ENCODE results near the gene CENPV.

The CENPV gene

GRCh38 chr17:16363749-16364536 lies 10.7 kb upstream of the CENPV start:
- peak; percentile 49 for DNase-seq

- no peak for DNase-seq
Observed at GRCh38 chr17:16361874-16362273, 8.6 kb upstream of the CENPV start.

GRCh38 chr17:16358394-16358793 lies 5.1 kb upstream of the CENPV start:
- no peak for DNase-seq

- DNase-seq = no peak
Observed at GRCh38 chr17:16354585-16354984, 1.3 kb upstream of the CENPV start.

GRCh38 chr17:16352667-16353316 lies 477 bp downstream of the CENPV start:
- peak; percentile 90 for DNase-seq

- DNase-seq = no peak
Observed at GRCh38 chr17:16352303-16352666, 984 bp downstream of the CENPV start.

- DNase-seq = no peak
Observed at GRCh38 chr17:16351831-16352230, 1.4 kb downstream of the CENPV start.

- DNase-seq = no peak
Observed at GRCh38 chr17:16349431-16349830, 3.8 kb downstream of the CENPV start.

GRCh38 chr17:16348586-16348985 lies 4.7 kb downstream of the CENPV start:
- DNase-seq = no peak

GRCh38 chr17:16346721-16347271 lies 6.5 kb downstream of the CENPV start:
- DNase-seq = no peak

- no peak for DNase-seq
Observed at GRCh38 chr17:16345565-16345964, 7.7 kb downstream of the CENPV start.

- DNase-seq = no peak
Observed at GRCh38 chr17:16343569-16343968, 9.7 kb downstream of the CENPV start.

GRCh38 chr17:16342979-16343378 lies 10.3 kb downstream of the CENPV start:
- no peak for DNase-seq

- DNase-seq = no peak
Observed at GRCh38 chr17:16339959-16340358, 13.3 kb downstream of the CENPV start.

- DNase-seq = no peak
Observed at GRCh38 chr17:16339402-16339801, 13.9 kb downstream of the CENPV start.

GRCh38 chr17:16338391-16338790 lies 14.9 kb downstream of the CENPV start:
- no peak for DNase-seq

GRCh38 chr17:16329519-16330271 lies 23.6 kb downstream of the CENPV start:
- DNase-seq = no peak

GRCh38 chr17:16328997-16329396 lies 24.3 kb downstream of the CENPV start:
- no peak for DNase-seq

GRCh38 chr17:16327018-16327417 lies 26.3 kb downstream of the CENPV start:
- no peak for DNase-seq

GRCh38 chr17:16325964-16326363 lies 27.3 kb downstream of the CENPV start:
- no peak for DNase-seq

- no peak for DNase-seq
Observed at GRCh38 chr17:16322636-16323035, 30.6 kb downstream of the CENPV start.

GRCh38 chr17:16319969-16320368 lies 33.3 kb downstream of the CENPV start:
- no peak for DNase-seq

GRCh38 chr17:16314859-16315258 lies 38.4 kb downstream of the CENPV start:
- no peak for DNase-seq
